Right cardiac atrium (tissue), 5 donors: ENCODE data around the gene RNU5B-1. TPM values are rescaled to one million over a fixed set of nuclear protein-coding genes. Genes with fewer than 3 reads are reported as not detected.
"Not testable (repeated sequence)": the region's sequence is repeated elsewhere in the genome, so short reads cannot be mapped to it uniquely, and the experiment has no call there.

Experiments used
- ATAC-seq, 2 donors: fragments of 200-7000 bp; cut with Tn5 transposase; one replicate each; pipeline versions ENCODE4 v1.8.0 to v1.9.1; 2020; ENCODE audit warnings: moderate library complexity in 2 of 2, mild to moderate bottlenecking in 1 of 2
- DNase-seq, 3 donors: peaks; one replicate each; pipeline ENCODE4 v3.0.0-alpha.2; 2020
- H3K27ac ChIP-seq: one replicate; pipeline ENCODE4 v1.5.1; 2013; ENCODE audit warnings: mild to moderate bottlenecking, low read length, control low read depth, moderate library complexity
- H3K27me3 ChIP-seq: one replicate; pipeline ENCODE4 v1.6.1; 2013; ENCODE audit not compliant: control insufficient read depth, insufficient read depth
- H3K4me1 ChIP-seq: one replicate; pipeline ENCODE4 v1.6.1; 2013; ENCODE audit warnings: low read length; ENCODE audit not compliant: control insufficient read depth, insufficient read depth
- H3K4me3 ChIP-seq: one replicate; pipeline ENCODE4 v1.5.1; 2013; ENCODE audit warnings: low read length, control low read depth
- H3K9me3 ChIP-seq: one replicate; pipeline ENCODE4 v1.6.1; 2013; ENCODE audit warnings: low read length; ENCODE audit not compliant: control insufficient read depth
- WGBS: extraction: QIAGEN DNeasy Blood & Tissue Kit; methylation state at CpG from one replicate; pipeline ENCODE4 v1.1.7; 2013; 5-methylcytosine and 5-hydroxymethylcytosine counted together
- intact Hi-C, 4 donors: fragments of 100-400 bp; cut with DNase I; formaldehyde crosslinking; loops; one replicate each; pipeline versions ENCODE4 v1.11.0 to v1.14.0; 2022 to 2023
- polyA plus RNA-seq: library from polyadenylated mRNA; stranded (reverse); fragments of 200-250 nt; gene quantifications from one replicate; pipeline ENCODE4 v1.2.3, GENCODE V29; 2013
- total RNA-seq, 4 donors: library from RNA; stranded (reverse); fragmentation: NEBNext Ultra II Directional; extraction: Animal tissue kit (Norgen Biotek cat#: 25700); gene quantifications; one replicate each; pipeline ENCODE4 v1.2.1, GENCODE V29; 2021
- donor health status: healthy with polysubstance abuse.
- donor health status: DM: no; HTN: yes; CAD: no.
- donor health status: DM: no; HTN: no; CAD: no.
- donor health status: DM: no; HTN: yes; CAD: no; lungs with severe emphysema.
- donor health status: DM: yes; HTN: yes; CAD: no.

Gene RNU5B-1
- total and polyA plus RNA-seq, 5 donors, result 16.9 to 71.0 (median 42.7) TPM; not detected in 1

DNA sequence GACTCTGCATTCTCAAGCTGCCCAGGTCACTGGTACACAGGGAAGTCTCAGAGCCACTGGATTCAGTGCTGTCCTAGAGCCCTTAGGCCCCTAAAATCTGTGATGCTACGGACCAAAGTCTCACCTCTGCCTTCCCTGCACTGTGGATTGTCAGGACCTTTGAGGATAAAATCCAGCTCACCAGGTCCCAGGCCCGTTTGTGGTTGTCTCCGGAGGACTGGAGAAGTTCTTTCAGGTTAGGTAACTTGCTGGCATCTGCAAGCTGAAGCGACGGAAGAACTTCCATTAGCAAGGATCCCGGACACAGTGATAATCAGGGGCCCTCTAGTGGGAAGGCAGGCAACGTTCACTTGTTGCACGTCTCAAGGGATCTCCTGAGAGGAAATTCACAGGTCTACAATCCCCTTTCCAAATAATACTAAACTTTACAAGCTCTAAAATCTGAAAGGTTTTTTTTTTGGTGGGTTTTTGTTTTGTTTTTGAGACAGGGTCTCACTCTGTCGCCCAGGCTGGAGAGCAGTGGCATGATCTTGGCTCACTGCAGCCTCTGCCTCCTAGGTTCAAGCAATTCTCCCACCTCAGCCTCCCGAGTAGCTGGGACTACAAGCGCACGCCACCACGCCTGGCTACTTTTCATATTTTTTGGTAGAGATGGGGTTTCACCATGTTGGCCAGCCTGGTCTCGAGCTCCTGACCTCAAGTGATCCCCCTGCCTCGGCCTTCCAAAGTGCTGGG lies 33.5 kb upstream of the RNU5B-1 start:
- intact Hi-C loops, result loop anchor here in 3 of 4 donors (5.0 to 10.0 kb wide), 2 partner anchors 76 to 84 kb away; partner anchors contain the start of gene CLPX (in 2 of the 3)
- H3K4me3 ChIP-seq, H3K27me3 ChIP-seq, H3K27ac ChIP-seq, H3K4me1 ChIP-seq, H3K9me3 ChIP-seq: not testable (repeated sequence)
- ATAC-seq, result peak; percentile 85 to 89
- peak; percentile 62 to 82 (median 75) for DNase-seq
- WGBS, result 48% methylated on average over 15 of the region's 15 CpGs

GRCh38 chr15:65275104-65275727 lies 29.3 kb upstream of the RNU5B-1 start:
- Histone ChIP-seq H3K4me3 (no peak overlapping the region), H3K9me3 (no peaks in the 10 kb centered on the region), H3K27ac (no peak overlapping the region), H3K4me1 (peaks cover 7% of the 10 kb centered on the region), H3K27me3 (no peaks in the 10 kb centered on the region)
- WGBS, result 74% methylated on average over 4 of the region's 4 CpGs
- no peak for DNase-seq
- ATAC-seq, result no peak
- intact Hi-C loops, result loop anchor here in 1 of 4 donors (10.0 kb wide), 1 partner anchor 80 kb away; no protein-coding TSS in a partner anchor

GRCh38 chr15:65275728-65276126 lies 28.8 kb upstream of the RNU5B-1 start:
- DNase-seq (no peak), ATAC-seq (peak in 1 of 2 donors; percentile 49)
- H3K27ac ChIP-seq, result no peak overlapping the region
- WGBS, result 71% methylated on average over 2 of the region's 2 CpGs
- H3K4me3 ChIP-seq, result no peak overlapping the region
- no peaks in the 10 kb centered on the region for H3K27me3 ChIP-seq
- H3K9me3 ChIP-seq, result no peaks in the 10 kb centered on the region
- peaks cover 6% of the 10 kb centered on the region for H3K4me1 ChIP-seq
- intact Hi-C loops, result loop anchor here in 1 of 4 donors (10.0 kb wide), 1 partner anchor 81 kb away; no protein-coding TSS in a partner anchor

DNA sequence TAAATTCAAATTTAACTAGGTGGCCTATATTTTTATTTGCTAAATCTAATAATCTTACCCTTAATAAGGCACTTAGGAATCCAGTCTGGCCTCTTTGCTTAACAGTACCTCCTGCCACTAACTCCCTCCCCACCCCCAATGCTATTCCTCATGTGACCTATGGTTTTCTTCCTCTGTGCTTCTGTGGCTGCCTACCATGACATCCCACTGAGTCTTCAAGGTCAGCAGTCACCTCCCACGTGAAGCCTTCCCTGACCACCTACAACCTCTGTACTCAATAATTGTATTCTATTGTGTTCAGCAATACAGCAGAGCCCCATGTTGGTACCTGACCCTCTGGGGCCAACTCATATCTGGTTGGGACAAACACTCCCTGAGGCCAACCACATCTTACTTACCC lies 27.5 kb upstream of the RNU5B-1 start:
- Histone ChIP-seq H3K4me1 (peaks cover 4% of the 10 kb centered on the region), H3K27ac (no peak overlapping the region), H3K27me3 (no peaks in the 10 kb centered on the region), H3K4me3 (no peak overlapping the region), H3K9me3 (no peaks in the 10 kb centered on the region)
- no peak for DNase-seq
- no peak for ATAC-seq
- intact Hi-C loops, result loop anchor here in 1 of 4 donors (10.0 kb wide), 1 partner anchor 82 kb away; no protein-coding TSS in a partner anchor
- 77% methylated on average over 1 of the region's 1 CpG for WGBS

DNA sequence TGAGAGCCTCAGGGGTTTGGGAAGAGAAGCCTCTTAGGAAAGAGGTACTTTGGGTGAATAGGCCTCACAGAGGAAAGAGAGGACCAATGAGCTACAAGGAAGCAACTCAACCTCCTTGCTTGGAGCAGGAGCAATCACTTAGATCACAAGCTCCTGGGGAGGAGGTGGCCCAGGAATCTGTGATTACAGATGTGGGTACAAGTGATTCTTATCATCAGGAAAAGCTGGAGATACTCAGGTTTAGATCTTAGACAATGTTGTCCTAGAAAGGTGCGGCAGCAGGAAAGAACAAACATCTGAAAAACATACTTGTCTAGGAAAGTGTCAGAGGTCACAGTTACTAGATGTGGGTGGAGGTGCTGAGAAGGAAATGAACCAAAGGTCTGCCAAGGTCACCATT lies 26.0 kb upstream of the RNU5B-1 start:
- H3K27me3 ChIP-seq, result no peaks in the 10 kb centered on the region
- H3K9me3 ChIP-seq, result no peaks in the 10 kb centered on the region
- peaks cover 3% of the 10 kb centered on the region for H3K4me1 ChIP-seq
- no peak for DNase-seq
- H3K27ac ChIP-seq, result no peak overlapping the region
- 71% methylated on average over 1 of the region's 1 CpG for WGBS
- intact Hi-C loops, result loop anchor here in 1 of 4 donors (10.0 kb wide), 1 partner anchor 84 kb away; no protein-coding TSS in a partner anchor
- no peak for ATAC-seq
- no peak overlapping the region for H3K4me3 ChIP-seq

DNA sequence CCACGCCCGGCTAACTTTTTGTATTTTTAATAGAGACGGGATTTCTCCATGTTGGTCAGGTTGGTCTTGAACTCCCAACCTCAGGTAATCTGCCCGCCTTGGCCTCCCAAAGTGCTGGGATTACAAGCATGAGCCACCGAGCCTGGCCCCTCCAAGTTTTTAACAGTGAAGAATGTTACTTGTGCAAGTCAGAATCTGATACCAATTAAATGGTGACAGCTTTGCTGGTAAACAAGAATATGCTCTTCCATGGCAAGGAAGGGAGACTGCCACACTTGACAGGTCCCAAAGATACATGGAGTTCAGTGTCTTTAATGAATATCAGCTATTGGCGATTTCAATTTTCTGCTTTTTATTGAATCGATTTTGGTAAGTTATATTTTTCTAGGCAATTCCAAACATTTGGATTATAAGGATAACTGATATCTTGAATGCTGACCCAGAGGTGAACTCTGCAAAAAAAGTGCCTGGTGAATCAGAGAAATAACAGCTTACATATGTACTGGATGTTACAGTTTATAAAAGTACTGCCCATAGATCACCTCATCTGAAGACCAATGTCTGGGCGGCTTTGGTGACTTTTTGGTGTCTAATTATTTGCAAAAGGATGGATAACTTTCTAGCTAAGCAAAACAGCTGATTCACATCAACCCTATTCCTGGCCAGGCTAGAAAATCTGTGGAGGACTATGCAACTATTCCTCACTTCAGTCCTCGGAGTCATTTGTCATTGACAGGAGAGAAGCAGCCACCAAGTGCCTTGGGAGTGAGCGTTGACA lies 19.0 kb upstream of the RNU5B-1 start:
- Histone ChIP-seq H3K9me3 (no peaks in the 10 kb centered on the region), H3K4me1 (no peaks in the 10 kb centered on the region), H3K27ac (peak overlapping the region; percentile 67), H3K27me3 (no peaks in the 10 kb centered on the region), H3K4me3 (peak overlapping the region; percentile 57)
- WGBS, result 71% methylated on average over 10 of the region's 10 CpGs
- intact Hi-C loops, result loop anchor here in 1 of 4 donors (5.0 kb wide), 1 partner anchor 98 kb away; the partner anchor contains the start of gene CLPX
- DNase-seq (no peak), ATAC-seq (no peak)

DNA sequence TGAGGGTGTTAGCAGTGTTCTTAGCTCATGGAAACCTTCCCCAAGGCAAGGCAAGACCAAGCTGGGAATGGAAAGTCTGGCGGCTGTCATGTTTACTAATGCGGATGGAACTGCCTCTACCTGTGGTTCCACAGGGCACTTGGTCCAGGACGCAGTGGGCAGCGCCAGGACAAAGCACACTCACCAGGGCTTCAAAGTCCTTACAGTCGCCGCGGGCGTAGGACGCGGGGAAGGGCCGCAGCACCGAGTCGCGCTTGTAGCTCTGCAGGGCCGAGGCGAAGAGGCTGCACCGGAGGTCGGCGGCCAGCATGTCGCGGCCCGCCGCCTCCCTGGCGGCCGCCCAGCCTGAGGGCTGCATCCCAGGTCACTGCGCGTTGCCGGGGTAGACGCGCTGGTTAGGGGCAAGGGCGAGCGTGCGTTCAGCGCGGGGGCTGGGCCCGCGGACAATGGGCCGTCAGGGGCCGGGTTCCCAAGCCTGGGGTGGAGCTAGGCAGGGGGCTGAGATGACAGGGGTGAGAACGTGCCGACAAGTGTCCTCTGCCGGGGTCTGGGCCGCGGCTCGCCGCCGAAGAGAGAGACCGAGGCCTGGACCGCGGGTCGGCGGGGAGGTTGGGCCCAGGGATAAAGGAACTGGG lies 18.3 kb upstream of the RNU5B-1 start:
- Histone ChIP-seq H3K27ac (peak overlapping the region; percentile 67), H3K4me3 (peak overlapping the region; percentile 57), H3K9me3 (no peaks in the 10 kb centered on the region), H3K27me3 (no peaks in the 10 kb centered on the region), H3K4me1 (no peaks in the 10 kb centered on the region)
- intact Hi-C loops, result loop anchor here in 1 of 4 donors (5.0 kb wide), 1 partner anchor 99 kb away; the partner anchor contains the start of gene CLPX
- DNase-seq, result peak in 2 of 3 donors; percentile 81 to 82
- peak; percentile 65 to 68 for ATAC-seq
- under 1% methylated on average over 52 of the region's 52 CpGs for whole genome bisulfite sequencing

DNA sequence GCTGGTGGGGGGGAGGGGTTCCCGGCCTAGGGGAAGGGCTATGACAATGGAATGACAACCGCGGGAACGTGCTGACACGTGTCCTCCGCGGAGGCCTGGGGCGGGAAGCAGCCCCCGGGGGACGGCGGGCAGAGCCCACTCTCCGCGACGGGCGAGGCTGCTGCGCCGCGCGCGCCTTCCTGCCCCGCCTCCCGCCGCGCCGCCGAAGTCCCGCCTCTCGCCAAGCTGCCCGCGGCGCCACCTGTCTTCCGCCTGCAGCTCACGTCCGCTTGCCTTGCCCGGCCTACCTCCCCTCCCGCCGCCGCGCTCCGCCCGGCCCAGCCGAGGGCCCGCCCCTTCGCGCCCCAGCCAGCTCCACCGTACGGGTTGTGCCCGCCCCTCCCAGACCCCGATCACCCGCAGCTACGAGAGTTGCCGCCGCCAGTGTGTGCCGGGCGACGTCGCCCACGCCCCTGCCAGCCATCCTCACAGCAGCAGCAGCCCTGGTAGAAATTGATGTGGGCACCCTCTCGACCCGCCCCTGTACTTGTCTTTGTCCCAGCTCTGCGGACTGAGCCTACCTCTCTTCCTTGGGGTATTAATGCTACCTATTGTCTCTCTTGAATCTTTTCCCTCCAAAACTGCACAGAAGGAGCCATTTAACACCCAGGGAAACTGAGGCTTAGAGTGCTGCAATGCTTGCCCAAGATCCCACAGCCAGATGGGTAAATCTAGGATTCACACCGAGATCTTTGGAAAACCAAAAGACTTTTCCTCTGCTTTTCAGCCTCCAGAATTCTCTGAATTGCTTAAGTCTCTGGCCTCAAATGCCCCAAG lies 17.6 kb upstream of the RNU5B-1 start, which contains the start of gene PARP16:
TSS of gene PARP16 (minus strand) at position 180 of the 816 bp plus-strand sequence. CDS start 457 bp downstream, outside the sequence.
- Histone ChIP-seq H3K4me1 (no peaks in the 10 kb centered on the region), H3K27me3 (no peaks in the 10 kb centered on the region), H3K9me3 (no peaks in the 10 kb centered on the region), H3K4me3 (peak within 1 kb of the TSS; percentile 57), H3K27ac (peak within 1 kb of the TSS; percentile 67)
- DNase-seq, result peak; percentile 92 to 97 (median 97)
- 2% methylated on average over 62 of the region's 62 CpGs for WGBS
- intact Hi-C loops, result loop anchor here in 1 of 4 donors (5.0 kb wide), 1 partner anchor 100 kb away; the partner anchor contains the start of gene CLPX
- peak; percentile 95 to 97 for ATAC-seq

GRCh38 chr15:65287520-65287855 lies 17.0 kb upstream of the RNU5B-1 start:
- 88% methylated on average over 3 of the region's 3 CpGs for WGBS
- Histone ChIP-seq H3K4me3 (no peak overlapping the region), H3K4me1 (no peaks in the 10 kb centered on the region), H3K27me3 (no peaks in the 10 kb centered on the region), H3K9me3 (no peaks in the 10 kb centered on the region), H3K27ac (peak overlapping the region; percentile 50)
- intact Hi-C loops, result loop anchor here in 1 of 4 donors (5.0 kb wide), 1 partner anchor 100 kb away; the partner anchor contains the start of gene CLPX
- ATAC-seq, result no peak
- DNase-seq, result no peak
